Ishikawa (cell line): ENCODE results near the gene DIS3L2.

ENCODE experiments used
- CEBPB ChIP-seq: IDR thresholded peaks from 2 replicates; pipeline ENCODE4 v1.6.1; 2012
- CREB1 ChIP-seq: IDR thresholded peaks from 2 replicates; pipeline ENCODE4 v1.6.1; 2012; ENCODE audit warnings: low read depth
- EGR1 ChIP-seq: IDR thresholded peaks from 2 replicates; pipeline ENCODE4 v1.6.1; 2012
- EP300 ChIP-seq: IDR thresholded peaks from 2 replicates; pipeline ENCODE4 v1.6.1; 2012; ENCODE audit warnings: borderline replicate concordance
- FOXM1 ChIP-seq: IDR thresholded peaks from 2 replicates; pipeline ENCODE4 v1.6.1; 2012; ENCODE audit warnings: low read depth, borderline replicate concordance
- NFIC ChIP-seq: IDR thresholded peaks from 2 replicates; pipeline ENCODE4 v1.6.1; 2012
- RAD21 ChIP-seq: IDR thresholded peaks from 2 replicates; pipeline ENCODE4 v1.6.1; 2012; ENCODE audit warnings: low read depth
- TAF1 ChIP-seq: IDR thresholded peaks from 2 replicates; pipeline ENCODE4 v1.6.1; 2012; ENCODE audit warnings: low read depth, mild to moderate bottlenecking
- TCF12 ChIP-seq: IDR thresholded peaks from 2 replicates; pipeline ENCODE4 v1.6.1; 2012; ENCODE audit warnings: low read depth
- TEAD4 ChIP-seq: IDR thresholded peaks from 2 replicates; pipeline ENCODE4 v1.6.1; 2012
- YY1 ChIP-seq: IDR thresholded peaks from 2 replicates; pipeline ENCODE4 v1.6.1; 2012; ENCODE audit warnings: low read depth
- ZBTB7A ChIP-seq: IDR thresholded peaks from 2 replicates; pipeline ENCODE4 v1.6.1; 2012; ENCODE audit warnings: low read depth
- TF ChIP-seq, protein P1 (sequence below): IDR thresholded peaks from 2 replicates; pipeline ENCODE4 v1.6.1; 2012
- TF ChIP-seq, protein P2 (sequence below): IDR thresholded peaks from 2 replicates; pipeline ENCODE4 v1.6.1; 2012; ENCODE audit warnings: low read depth, mild to moderate bottlenecking
- TF ChIP-seq, protein P3 (sequence below): IDR thresholded peaks from 2 replicates; pipeline ENCODE4 v1.6.1; 2012

Gene DIS3L2

DNA sequence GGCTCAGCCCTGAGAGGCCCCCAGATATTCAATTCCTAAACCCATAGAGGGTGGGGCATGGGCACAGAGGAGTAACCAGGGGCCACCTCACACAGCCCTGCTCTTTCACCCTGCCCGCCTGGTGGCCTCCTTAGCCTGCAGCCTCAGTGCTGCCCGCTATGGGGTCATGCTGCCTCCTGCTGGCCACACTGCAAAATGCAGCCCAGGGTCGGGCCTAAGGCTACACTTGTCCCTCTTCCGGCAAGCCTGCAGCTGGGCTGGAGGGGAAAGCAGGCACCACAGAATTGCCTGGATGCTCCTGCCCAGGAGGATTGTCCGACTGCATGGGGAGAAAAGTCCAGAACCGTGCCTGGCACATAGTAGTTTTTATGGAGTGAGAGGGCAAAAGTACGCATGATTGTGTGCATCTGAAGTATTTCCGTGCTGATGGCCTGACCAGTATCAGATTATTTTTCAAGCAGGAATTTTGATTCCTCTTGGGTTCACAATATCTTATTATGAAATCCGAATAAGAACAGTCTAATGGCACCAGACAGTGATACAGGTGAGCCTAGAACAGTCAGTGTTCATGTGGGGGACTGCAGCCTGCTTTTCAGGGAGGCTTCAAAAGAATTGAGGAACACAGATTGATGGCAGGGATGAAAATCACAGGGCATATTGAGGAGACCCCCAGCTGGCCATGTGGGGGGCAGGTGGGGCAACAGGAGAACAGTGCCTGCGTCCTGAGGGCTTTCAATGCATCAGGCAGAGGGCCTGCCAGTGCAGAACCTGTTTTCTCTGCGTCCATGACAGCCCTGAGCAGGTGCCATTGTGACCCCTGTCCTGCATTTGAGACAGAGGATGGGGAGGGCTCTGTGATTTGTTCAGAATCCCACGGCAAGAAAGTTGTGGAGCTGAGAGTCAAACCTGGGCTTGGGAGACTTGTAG is 365.9 kb downstream of the DIS3L2 start:
- TF ChIP-seq RAD21 (peak; percentile 75), YY1 (no peak)

DNA sequence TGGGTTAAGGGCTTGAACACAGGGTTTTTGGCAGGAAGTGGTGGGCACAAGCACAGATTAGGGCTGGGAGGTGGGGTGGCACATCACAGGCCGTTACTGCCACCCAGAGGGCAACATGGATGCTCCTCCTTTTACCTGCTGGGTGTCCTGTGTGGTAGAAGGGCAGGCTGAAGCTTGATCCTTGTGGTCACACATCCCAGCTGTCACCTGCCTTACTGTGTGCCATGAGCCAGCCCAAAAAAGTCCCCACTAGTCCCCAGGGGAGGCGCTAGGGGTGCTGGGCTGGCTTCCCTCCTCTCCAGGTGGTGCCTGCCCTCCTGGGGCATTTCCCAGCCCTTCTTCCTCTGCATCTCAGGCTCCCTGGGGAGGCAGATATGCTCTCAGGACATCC is 366.5 kb downstream of the DIS3L2 start:
- TF ChIP-seq, protein P1, sequence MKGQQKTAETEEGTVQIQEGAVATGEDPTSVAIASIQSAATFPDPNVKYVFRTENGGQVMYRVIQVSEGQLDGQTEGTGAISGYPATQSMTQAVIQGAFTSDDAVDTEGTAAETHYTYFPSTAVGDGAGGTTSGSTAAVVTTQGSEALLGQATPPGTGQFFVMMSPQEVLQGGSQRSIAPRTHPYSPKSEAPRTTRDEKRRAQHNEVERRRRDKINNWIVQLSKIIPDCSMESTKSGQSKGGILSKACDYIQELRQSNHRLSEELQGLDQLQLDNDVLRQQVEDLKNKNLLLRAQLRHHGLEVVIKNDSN, result no peak
- TF ChIP-seq, protein P2, sequence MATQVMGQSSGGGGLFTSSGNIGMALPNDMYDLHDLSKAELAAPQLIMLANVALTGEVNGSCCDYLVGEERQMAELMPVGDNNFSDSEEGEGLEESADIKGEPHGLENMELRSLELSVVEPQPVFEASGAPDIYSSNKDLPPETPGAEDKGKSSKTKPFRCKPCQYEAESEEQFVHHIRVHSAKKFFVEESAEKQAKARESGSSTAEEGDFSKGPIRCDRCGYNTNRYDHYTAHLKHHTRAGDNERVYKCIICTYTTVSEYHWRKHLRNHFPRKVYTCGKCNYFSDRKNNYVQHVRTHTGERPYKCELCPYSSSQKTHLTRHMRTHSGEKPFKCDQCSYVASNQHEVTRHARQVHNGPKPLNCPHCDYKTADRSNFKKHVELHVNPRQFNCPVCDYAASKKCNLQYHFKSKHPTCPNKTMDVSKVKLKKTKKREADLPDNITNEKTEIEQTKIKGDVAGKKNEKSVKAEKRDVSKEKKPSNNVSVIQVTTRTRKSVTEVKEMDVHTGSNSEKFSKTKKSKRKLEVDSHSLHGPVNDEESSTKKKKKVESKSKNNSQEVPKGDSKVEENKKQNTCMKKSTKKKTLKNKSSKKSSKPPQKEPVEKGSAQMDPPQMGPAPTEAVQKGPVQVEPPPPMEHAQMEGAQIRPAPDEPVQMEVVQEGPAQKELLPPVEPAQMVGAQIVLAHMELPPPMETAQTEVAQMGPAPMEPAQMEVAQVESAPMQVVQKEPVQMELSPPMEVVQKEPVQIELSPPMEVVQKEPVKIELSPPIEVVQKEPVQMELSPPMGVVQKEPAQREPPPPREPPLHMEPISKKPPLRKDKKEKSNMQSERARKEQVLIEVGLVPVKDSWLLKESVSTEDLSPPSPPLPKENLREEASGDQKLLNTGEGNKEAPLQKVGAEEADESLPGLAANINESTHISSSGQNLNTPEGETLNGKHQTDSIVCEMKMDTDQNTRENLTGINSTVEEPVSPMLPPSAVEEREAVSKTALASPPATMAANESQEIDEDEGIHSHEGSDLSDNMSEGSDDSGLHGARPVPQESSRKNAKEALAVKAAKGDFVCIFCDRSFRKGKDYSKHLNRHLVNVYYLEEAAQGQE, result no peak
- no peak for TF ChIP-seq EP300
- TF ChIP-seq TCF12, result no peak
- TF ChIP-seq, protein P3, sequence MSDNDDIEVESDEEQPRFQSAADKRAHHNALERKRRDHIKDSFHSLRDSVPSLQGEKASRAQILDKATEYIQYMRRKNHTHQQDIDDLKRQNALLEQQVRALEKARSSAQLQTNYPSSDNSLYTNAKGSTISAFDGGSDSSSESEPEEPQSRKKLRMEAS, result no peak
- no peak; the same call in 1 of the 2 replicates for TF ChIP-seq RAD21
- no peak for TF ChIP-seq YY1
- TF ChIP-seq TAF1, result no peak
- no peak for TF ChIP-seq FOXM1
- TF ChIP-seq CREB1, result no peak
- no peak for TF ChIP-seq CEBPB
- TF ChIP-seq EGR1, result no peak
- TF ChIP-seq TEAD4, result no peak
- no peak for TF ChIP-seq NFIC
- no peak for TF ChIP-seq ZBTB7A

DNA sequence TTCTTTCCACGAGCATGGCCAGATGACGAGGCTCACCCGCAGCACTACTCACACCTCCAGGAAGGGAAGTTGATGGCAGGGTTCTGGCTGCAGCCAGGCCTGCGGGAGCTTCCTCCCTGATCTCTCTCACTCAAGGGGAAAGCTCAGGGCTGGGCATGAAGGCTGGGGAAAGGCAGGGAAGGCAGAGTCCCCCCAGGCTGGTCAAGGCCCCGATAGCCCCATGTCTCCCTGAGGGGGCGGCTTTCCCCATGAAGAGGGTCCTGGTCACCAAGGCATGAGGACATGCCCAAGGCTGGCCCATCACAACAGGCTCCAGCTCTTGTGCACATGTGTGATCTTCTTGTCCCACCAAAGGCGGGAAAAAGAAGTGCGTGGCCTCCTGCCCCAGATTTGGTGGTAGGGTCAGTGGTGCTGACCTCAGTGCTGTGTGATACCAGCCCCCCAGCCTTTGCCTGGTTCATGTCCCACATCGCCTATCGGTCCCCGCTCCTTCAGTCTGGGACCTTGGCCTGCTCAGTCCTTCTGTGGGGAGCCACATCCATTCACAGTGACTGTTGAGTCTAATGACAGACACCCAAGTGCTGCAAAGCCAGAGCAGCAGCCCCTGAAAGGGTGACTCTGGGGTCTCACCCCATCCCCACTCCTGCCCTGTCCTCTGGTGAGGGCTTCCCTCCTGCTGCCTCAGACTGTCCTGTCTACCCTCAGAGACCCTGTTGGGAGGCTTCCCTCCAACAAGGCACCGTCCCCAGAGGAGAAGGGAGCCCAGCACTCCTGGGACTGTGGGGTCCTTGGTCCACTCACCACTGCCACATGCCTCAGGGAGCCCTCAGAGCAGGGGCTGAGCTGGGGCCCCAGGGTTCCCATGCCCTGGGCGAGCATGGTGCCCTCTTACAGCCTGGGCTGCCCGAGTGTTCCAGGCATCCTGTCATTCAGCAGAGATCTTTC is 367.3 kb downstream of the DIS3L2 start:
- TF ChIP-seq TCF12, result no peak
- TF ChIP-seq, protein P3, result no peak
- no peak for TF ChIP-seq CREB1
- TF ChIP-seq NFIC, result no peak
- no peak for TF ChIP-seq YY1
- no peak for TF ChIP-seq TEAD4
- TF ChIP-seq EP300, result no peak
- TF ChIP-seq FOXM1, result no peak
- no peak for TF ChIP-seq RAD21

DNA sequence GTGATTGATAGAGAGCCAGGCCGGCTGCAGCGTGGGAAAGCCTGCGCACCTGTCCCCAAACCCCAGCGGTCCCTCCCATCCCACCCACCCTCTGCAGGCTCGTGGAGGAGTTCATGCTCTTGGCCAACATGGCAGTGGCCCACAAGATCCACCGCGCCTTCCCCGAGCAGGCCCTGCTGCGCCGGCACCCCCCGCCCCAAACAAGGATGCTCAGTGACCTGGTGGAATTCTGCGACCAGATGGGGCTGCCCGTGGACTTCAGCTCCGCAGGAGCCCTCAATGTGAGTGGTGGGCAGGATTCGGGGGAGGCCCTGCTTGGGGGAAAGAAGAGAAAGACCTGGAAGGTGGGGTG is 368.2 kb downstream of the DIS3L2 start:
- TF ChIP-seq TEAD4 (no peak), FOXM1 (no peak), CREB1 (no peak), CEBPB (no peak), NFIC (no peak)

DNA sequence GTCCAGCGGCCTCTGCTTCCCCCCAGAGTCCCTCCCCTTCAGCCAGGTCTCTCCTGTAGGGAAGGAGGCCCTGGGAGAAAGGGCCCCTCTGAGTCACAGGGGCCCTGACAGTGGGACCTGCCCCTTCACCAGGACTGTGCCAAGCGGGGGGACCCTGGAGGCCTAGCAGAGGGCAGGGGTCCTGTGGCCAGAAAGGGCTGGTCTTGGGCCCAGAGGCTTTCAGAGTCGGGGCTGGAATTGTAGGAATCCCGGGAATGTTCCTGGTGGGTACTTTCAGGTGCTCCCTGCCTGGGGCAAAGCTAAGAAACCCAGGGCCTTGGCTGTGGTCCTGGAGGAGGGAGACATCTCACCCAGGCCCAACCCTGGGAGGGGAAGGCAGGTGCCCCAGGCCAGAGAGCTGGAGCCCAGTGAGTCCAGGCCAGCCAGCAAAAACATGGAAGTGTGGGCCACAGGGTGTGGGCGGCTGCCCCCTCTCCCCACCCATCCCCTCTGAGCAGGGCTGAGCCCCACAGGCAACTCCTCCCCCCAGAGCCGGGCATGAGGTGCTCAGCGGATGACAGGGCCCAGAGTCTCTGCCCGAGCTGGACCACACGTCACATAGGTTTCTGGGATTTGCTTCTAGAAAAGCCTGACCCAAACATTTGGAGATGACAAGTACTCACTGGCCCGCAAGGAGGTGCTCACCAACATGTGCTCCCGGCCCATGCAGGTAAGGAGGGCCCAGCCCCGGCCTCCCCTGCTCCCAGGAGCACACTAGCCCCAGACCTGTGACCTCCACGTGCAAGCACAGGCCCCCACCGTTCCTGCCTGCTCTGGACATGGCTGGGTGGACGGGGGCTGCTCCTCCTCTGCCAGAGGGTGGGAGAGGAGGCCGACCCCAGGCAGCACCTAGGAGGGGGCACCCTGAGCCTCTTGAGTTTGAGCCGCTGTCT is 368.8 kb downstream of the DIS3L2 start:
- TF ChIP-seq RAD21 (no peak), TAF1 (no peak), TEAD4 (peak; percentile 54), EGR1 (no peak), ZBTB7A (0 out of 2 replicates have a peak, but pooled peaks have one; percentile 50)
- TF ChIP-seq, protein P1, result no peak

DNA sequence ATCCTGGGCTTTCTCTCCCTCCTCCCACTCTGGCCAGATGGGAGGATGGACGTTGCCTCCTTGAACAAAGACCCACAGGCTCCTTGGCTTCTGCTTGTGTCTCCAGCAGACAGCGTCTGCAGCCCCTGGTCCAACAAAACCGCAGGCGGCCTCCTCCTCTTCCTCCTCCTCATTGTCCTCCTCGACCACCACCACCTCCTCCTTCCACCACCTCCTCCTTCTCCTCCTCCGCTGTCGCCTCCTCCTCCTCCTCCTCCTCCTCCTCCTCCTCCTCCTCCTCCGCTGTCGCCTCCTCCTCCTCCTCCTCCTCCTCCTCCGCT is 371.4 kb downstream of the DIS3L2 start:
- TF ChIP-seq, protein P3, result no peak
- TF ChIP-seq CREB1 (no peak), FOXM1 (no peak), NFIC (no peak)
